GM20431 (cell line): ENCODE measurements around the gene ZMYND8.

Source experiments
- in situ Hi-C: fragments of 300-500 bp; cut with MseI, MboI; formaldehyde crosslinking; loops from one replicate; pipeline ENCODE4 v1.15.0; 2020; ENCODE audit warnings: low sequenced_read_pairs; ENCODE audit not compliant: unreplicated experiment

The ZMYND8 gene

GRCh38 chr20:47273591-47274235 is 82.8 kb downstream of the ZMYND8 start:
- in situ Hi-C loops = loop anchor here (5.0 to 25.0 kb wide), 2 partner anchors 109 to 364 kb away; no protein-coding TSS in a partner anchor

GRCh38 chr20:47272893-47273590 is 83.5 kb downstream of the ZMYND8 start:
- in situ Hi-C loops = loop anchor here (5.0 to 25.0 kb wide), 2 partner anchors 109 to 364 kb away; no protein-coding TSS in a partner anchor

- in situ Hi-C loops = loop anchor here (5.0 to 25.0 kb wide), 2 partner anchors 111 to 366 kb away; no protein-coding TSS in a partner anchor
Measured at GRCh38 chr20:47271046-47271615, 85.4 kb downstream of the ZMYND8 start.

GRCh38 chr20:47269309-47270165 is 87.0 kb downstream of the ZMYND8 start:
- in situ Hi-C loops = loop anchor here (5.0 to 25.0 kb wide), 2 partner anchors 113 to 368 kb away; no protein-coding TSS in a partner anchor

- in situ Hi-C loops = loop anchor here (25.0 kb wide), 1 partner anchor 370 kb away; no protein-coding TSS in a partner anchor
Measured at GRCh38 chr20:47267621-47268020, 88.9 kb downstream of the ZMYND8 start.

- in situ Hi-C loops = loop anchor here (25.0 kb wide), 1 partner anchor 370 kb away; no protein-coding TSS in a partner anchor
Measured at GRCh38 chr20:47266847-47267515, 89.5 kb downstream of the ZMYND8 start.

GRCh38 chr20:47265984-47266383 is 90.5 kb downstream of the ZMYND8 start:
- in situ Hi-C loops = loop anchor here (25.0 kb wide), 1 partner anchor 371 kb away; no protein-coding TSS in a partner anchor

GRCh38 chr20:47265214-47265613 is 91.3 kb downstream of the ZMYND8 start:
- in situ Hi-C loops = loop anchor here (25.0 kb wide), 1 partner anchor 372 kb away; no protein-coding TSS in a partner anchor

- in situ Hi-C loops = loop anchor here (25.0 kb wide), 1 partner anchor 373 kb away; no protein-coding TSS in a partner anchor
Measured at GRCh38 chr20:47264137-47264769, 92.2 kb downstream of the ZMYND8 start.

GRCh38 chr20:47263465-47264084 is 92.9 kb downstream of the ZMYND8 start:
- in situ Hi-C loops = loop anchor here (25.0 kb wide), 1 partner anchor 374 kb away; no protein-coding TSS in a partner anchor

- in situ Hi-C loops = loop anchor here (25.0 kb wide), 1 partner anchor 374 kb away; no protein-coding TSS in a partner anchor
Measured at GRCh38 chr20:47263080-47263464, 93.4 kb downstream of the ZMYND8 start.

- in situ Hi-C loops = loop anchor here (25.0 kb wide), 1 partner anchor 375 kb away; no protein-coding TSS in a partner anchor
Measured at GRCh38 chr20:47262365-47263013, 94.0 kb downstream of the ZMYND8 start.

GRCh38 chr20:47262008-47262364 is 94.5 kb downstream of the ZMYND8 start:
- in situ Hi-C loops = loop anchor here (25.0 kb wide), 1 partner anchor 375 kb away; no protein-coding TSS in a partner anchor

- in situ Hi-C loops = loop anchor here (25.0 kb wide), 1 partner anchor 376 kb away; no protein-coding TSS in a partner anchor
Measured at GRCh38 chr20:47261161-47261774, 95.2 kb downstream of the ZMYND8 start.

GRCh38 chr20:47260540-47261126 is 95.9 kb downstream of the ZMYND8 start:
- in situ Hi-C loops = loop anchor here (25.0 kb wide), 1 partner anchor 377 kb away; no protein-coding TSS in a partner anchor
